Prostate gland (tissue), 2 donors: ENCODE data around the gene COX7A2. TPM values are rescaled to one million over a fixed set of nuclear protein-coding genes. Genes with fewer than 3 reads are reported as not detected.

Experiments used
- DNase-seq: peaks from one replicate; pipeline ENCODE4 v3.0.0-alpha.2; 2019; ENCODE audit warnings: low spot score
- H3K27ac ChIP-seq, 2 donors: fragments of 200-600 bp; sonication (generic); 2 replicates each; pipeline ENCODE4 v1.5.1; 2017 to 2019
- H3K27me3 ChIP-seq: fragments of 200-600 bp; sonication (generic); replicated peaks from 2 replicates; pipeline ENCODE4 v1.5.1; 2019; ENCODE audit not compliant: insufficient read depth
- H3K36me3 ChIP-seq, 2 donors: fragments of 200-600 bp; sonication (generic); 1 replicate in 1 of 2; 2 replicates in 1 of 2; pipeline versions ENCODE4 v1.5.1 to v1.8.1; 2017 to 2019
- H3K4me1 ChIP-seq: fragments of 200-600 bp; sonication (generic); replicated peaks from 2 replicates; pipeline ENCODE4 v1.5.1; 2019
- H3K4me3 ChIP-seq, 2 donors: fragments of 200-600 bp; sonication (generic); 2 replicates each; pipeline ENCODE4 v1.5.1; 2017 to 2019
- H3K9me3 ChIP-seq: fragments of 200-600 bp; sonication (generic); 2 replicates; pipeline ENCODE4 v1.5.1; 2017
- CTCF ChIP-seq, 4 experiments: fragments of 200-600 bp in 2 of 4; fragments of 450-650 bp in 2 of 4; sonication (generic) in 2 of 4; IDR thresholded peaks; 1 replicate in 3 of 4; 2 replicates in 1 of 4; pipeline ENCODE4 v1.5.1; 2016 to 2019; ENCODE audit warnings: antibody characterized with exemption in 4 of 4, mild to moderate bottlenecking in 2 of 4, moderate library complexity in 2 of 4
- POLR2A ChIP-seq: fragments of 450-650 bp; IDR thresholded peaks from one replicate; pipeline ENCODE4 v1.6.1; 2016; ENCODE audit warnings: antibody characterized with exemption, mild to moderate bottlenecking
- POLR2AphosphoS5 ChIP-seq: sonication (generic); formaldehyde crosslinking; IDR thresholded peaks from one replicate; pipeline ENCODE4 v1.6.1; 2017; ENCODE audit warnings: antibody characterized with exemption
- WGBS: methylation state at CpG from one replicate; pipeline ENCODE4 v1.1.5; 2018; 5-methylcytosine and 5-hydroxymethylcytosine counted together
- intact Hi-C: fragments of 100-400 bp; cut with DNase I; formaldehyde crosslinking; loops from one replicate; pipeline ENCODE4 v1.14.2; 2022
- total RNA-seq, 2 donors: library from RNA; depleted of rRNA; stranded (reverse); fragments of >200 nt; gene quantifications; one replicate each; pipeline ENCODE4 v1.1.0, GENCODE V29; 2016

Gene COX7A2
- total RNA-seq, 2 donors from 2014 or later, result 136 to 724 TPM

GRCh38 chr6:75233092-75233615 lies 10.4 kb downstream of the COX7A2 start:
- WGBS, result 91% methylated on average over 4 of the region's 4 CpGs

GRCh38 chr6:75230484-75231325 lies 12.9 kb downstream of the COX7A2 start:
- Histone ChIP-seq H3K4me1 (no peaks in the 10 kb centered on the region), H3K36me3 (no peaks in the 10 kb centered on the region), H3K27ac (no peak overlapping the region), H3K9me3 (no peaks in the 10 kb centered on the region), H3K4me3 (no peak overlapping the region), H3K27me3 (no peaks in the 10 kb centered on the region)
- 39% methylated on average over 10 of the region's 10 CpGs for WGBS
- intact Hi-C loops, result no loop called here
- peak in 3 of 4 experiments; percentile 14 to 56 (median 43) for TF ChIP-seq CTCF (IDR thresholded peaks at IDR 0.05)
- no peak for TF ChIP-seq POLR2A
- TF ChIP-seq POLR2AphosphoS5, result no peak
- no peak for DNase-seq

More at GRCh38 chr6:75233092-75233615, 10.4 kb downstream of the COX7A2 start:
- H3K36me3 ChIP-seq, result no peaks in the 10 kb centered on the region
- intact Hi-C loops, result no loop called here
- no peak for DNase-seq
- no peaks in the 10 kb centered on the region for H3K9me3 ChIP-seq
- no peak overlapping the region for H3K27ac ChIP-seq
- H3K27me3 ChIP-seq, result no peaks in the 10 kb centered on the region
- TF ChIP-seq POLR2AphosphoS5 (no peak), CTCF (IDR thresholded peaks at IDR 0.05) (no peak), POLR2A (no peak)
- H3K4me3 ChIP-seq, result no peak overlapping the region
- H3K4me1 ChIP-seq, result no peaks in the 10 kb centered on the region

GRCh38 chr6:75224303-75224926 lies 19.2 kb downstream of the COX7A2 start:
- no peak overlapping the region for H3K4me3 ChIP-seq
- no peaks in the 10 kb centered on the region for H3K27me3 ChIP-seq
- no peaks in the 10 kb centered on the region for H3K36me3 ChIP-seq
- no peaks in the 10 kb centered on the region for H3K9me3 ChIP-seq
- DNase-seq, result no peak
- no peak overlapping the region for H3K27ac ChIP-seq
- 50% methylated on average over 6 of the region's 6 CpGs for WGBS
- no peak for TF ChIP-seq POLR2A
- TF ChIP-seq POLR2AphosphoS5, result no peak
- TF ChIP-seq CTCF (IDR thresholded peaks at IDR 0.05), result no peak
- intact Hi-C loops, result no loop called here
- no peaks in the 10 kb centered on the region for H3K4me1 ChIP-seq

- H3K9me3 ChIP-seq, result no peaks in the 10 kb centered on the region
- no peak for TF ChIP-seq POLR2A
- TF ChIP-seq POLR2AphosphoS5, result no peak
- TF ChIP-seq CTCF (IDR thresholded peaks at IDR 0.05), result no peak
- intact Hi-C loops, result no loop called here
- no peak for DNase-seq
- no peak overlapping the region for H3K4me3 ChIP-seq
- no peaks in the 10 kb centered on the region for H3K4me1 ChIP-seq
- H3K36me3 ChIP-seq, result no peaks in the 10 kb centered on the region
- no peaks in the 10 kb centered on the region for H3K27me3 ChIP-seq
- WGBS, result 80% methylated on average over 2 of the region's 2 CpGs
- H3K27ac ChIP-seq, result no peak overlapping the region
These were observed 20.2 kb downstream of the COX7A2 start for GRCh38 chr6:75223428-75223827.
